C4-2B (cell line): ENCODE measurements around the gene TOMM40L.

Experiments
- H3K27ac ChIP-seq: fragments of 450-650 bp; 2 replicates; pipeline ENCODE4 v1.5.1; 2017
- ZFX ChIP-seq: fragments of 450-650 bp; IDR thresholded peaks from 2 replicates; pipeline ENCODE4 v1.6.1; 2017
- TF ChIP-seq, protein P1 (sequence below): fragments of 450-650 bp; conservative IDR thresholded peaks from 2 replicates; pipeline ENCODE4 v1.5.1; 2017; ENCODE audit warnings: mild to moderate bottlenecking

TOMM40L gene

GRCh38 chr1:161206411-161207140 is 19.3 kb upstream of the TOMM40L start:
- H3K27ac ChIP-seq: no peak overlapping the region
- TF ChIP-seq, protein P1, sequence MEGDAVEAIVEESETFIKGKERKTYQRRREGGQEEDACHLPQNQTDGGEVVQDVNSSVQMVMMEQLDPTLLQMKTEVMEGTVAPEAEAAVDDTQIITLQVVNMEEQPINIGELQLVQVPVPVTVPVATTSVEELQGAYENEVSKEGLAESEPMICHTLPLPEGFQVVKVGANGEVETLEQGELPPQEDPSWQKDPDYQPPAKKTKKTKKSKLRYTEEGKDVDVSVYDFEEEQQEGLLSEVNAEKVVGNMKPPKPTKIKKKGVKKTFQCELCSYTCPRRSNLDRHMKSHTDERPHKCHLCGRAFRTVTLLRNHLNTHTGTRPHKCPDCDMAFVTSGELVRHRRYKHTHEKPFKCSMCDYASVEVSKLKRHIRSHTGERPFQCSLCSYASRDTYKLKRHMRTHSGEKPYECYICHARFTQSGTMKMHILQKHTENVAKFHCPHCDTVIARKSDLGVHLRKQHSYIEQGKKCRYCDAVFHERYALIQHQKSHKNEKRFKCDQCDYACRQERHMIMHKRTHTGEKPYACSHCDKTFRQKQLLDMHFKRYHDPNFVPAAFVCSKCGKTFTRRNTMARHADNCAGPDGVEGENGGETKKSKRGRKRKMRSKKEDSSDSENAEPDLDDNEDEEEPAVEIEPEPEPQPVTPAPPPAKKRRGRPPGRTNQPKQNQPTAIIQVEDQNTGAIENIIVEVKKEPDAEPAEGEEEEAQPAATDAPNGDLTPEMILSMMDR: no peak
- no peak for TF ChIP-seq ZFX

DNA sequence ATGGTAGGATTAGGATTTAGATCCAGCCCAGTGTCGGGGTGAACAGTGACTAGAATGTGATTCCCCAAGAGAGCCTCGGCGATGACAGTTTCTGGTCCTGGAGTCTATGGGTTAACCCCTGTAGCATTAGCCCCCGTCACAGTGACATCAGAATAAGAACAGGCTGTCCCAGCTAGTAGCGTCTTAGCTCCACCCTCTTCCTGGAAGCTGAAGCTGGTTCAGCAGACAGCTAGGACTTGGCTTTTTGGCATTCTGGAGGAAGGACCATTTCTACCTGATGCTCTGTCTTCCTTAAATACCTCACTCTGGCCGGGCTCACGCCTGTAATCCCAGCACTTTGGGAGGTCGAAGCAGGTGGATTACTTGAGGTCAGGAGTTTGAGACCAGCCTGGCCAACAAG is 18.7 kb upstream of the TOMM40L start:
- TF ChIP-seq, protein P1: no peak
- TF ChIP-seq ZFX: no peak
- no peak overlapping the region for H3K27ac ChIP-seq

- TF ChIP-seq, protein P1: peak; percentile 97
- no peak for TF ChIP-seq ZFX
- H3K27ac ChIP-seq: no peak overlapping the region
Measured at GRCh38 chr1:161209790-161210409, 16.0 kb upstream of the TOMM40L start.

DNA sequence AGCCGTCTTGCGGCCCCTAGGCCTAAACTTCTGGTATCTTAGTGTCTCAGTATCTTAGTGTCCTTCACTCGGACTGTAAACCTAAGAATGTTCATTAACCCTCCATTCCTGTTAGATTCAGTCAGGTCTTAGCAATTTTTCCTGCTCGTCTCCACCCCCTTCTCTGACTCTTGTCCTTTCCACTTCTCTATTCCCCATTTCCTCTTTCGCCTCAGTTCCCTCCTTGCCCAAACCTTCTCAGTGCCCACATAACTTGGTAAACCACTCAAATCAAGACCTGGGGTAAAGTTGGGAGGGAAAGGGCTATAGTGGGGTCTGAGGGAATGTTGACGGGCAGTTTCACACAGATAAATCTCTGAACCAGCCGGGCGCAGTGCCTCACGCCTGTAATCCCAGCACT is 11.5 kb upstream of the TOMM40L start:
- TF ChIP-seq, protein P1: no peak
- H3K27ac ChIP-seq: no peak overlapping the region

- H3K27ac ChIP-seq: no peak within 1 kb of the TSS
Measured at GRCh38 chr1:161215076-161215475, 10.8 kb upstream of the TOMM40L start, which contains the start of gene FCER1G. TSS of gene FCER1G (plus strand) at chr1:161215295. CDS start at chr1:161215322, 27 bp downstream.

DNA sequence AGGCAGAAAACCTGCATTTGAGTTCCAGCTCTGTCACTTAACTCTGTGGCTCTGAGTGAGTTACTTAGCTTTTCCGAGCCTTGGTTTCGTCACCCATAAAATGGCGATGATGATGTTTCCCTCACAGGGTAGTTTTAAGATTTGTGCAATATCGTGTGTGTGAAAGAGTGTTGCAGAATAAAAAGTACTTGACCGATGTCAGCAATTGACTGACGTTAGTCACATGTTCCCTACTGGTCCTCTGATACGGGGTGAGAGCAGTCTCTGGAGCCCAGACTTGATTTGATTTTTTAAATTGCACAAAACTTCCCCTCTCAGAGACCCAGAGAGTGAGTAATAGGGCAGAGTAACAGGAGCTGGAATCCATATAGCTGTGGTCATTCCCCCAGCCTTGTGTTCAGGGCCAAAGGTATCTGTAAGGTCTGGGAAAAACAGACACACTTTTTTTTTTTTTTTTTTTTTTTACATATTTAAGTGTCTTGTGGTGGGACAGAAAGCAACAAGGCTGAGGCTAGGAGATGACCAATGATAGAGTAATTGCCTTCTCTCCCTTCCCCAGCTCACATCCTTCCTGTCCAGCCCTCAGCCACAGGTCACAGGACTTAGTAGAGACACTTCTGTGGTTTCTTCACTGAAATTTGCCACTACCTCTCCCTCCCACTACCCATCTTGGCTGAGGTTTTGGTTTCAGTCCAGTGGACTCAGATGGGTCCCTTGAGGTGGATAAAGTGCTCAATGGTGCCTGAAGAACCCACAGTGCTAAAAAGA is 8.7 kb upstream of the TOMM40L start:
- H3K27ac ChIP-seq: no peak overlapping the region
- TF ChIP-seq, protein P1: no peak
- TF ChIP-seq ZFX: no peak

More at GRCh38 chr1:161215076-161215475, 10.8 kb upstream of the TOMM40L start, which contains the start of gene FCER1G:
- TF ChIP-seq, protein P1: no peak
- TF ChIP-seq ZFX: no peak

DNA sequence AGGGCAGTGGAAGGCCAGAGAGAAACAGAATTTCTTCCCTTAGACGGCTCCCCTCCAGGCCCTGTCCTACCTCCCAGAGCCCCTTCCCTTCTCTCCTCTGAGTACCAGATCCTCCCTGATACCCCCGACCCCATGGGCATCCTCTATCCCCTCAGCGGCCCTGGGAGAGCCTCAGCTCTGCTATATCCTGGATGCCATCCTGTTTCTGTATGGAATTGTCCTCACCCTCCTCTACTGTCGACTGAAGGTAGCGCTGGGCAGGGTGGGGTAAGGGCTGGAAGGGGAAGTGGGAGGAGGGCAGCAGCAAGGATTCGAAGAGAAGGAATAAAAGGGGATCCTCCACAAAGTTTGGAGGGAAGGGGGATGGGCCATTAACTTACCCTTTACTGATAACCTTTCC is 8.0 kb upstream of the TOMM40L start:
- no peak overlapping the region for H3K27ac ChIP-seq
- TF ChIP-seq, protein P1: no peak
- TF ChIP-seq ZFX: no peak
